ENCODE measurements around the gene ZNF48.

ZNF48 gene

DNA sequence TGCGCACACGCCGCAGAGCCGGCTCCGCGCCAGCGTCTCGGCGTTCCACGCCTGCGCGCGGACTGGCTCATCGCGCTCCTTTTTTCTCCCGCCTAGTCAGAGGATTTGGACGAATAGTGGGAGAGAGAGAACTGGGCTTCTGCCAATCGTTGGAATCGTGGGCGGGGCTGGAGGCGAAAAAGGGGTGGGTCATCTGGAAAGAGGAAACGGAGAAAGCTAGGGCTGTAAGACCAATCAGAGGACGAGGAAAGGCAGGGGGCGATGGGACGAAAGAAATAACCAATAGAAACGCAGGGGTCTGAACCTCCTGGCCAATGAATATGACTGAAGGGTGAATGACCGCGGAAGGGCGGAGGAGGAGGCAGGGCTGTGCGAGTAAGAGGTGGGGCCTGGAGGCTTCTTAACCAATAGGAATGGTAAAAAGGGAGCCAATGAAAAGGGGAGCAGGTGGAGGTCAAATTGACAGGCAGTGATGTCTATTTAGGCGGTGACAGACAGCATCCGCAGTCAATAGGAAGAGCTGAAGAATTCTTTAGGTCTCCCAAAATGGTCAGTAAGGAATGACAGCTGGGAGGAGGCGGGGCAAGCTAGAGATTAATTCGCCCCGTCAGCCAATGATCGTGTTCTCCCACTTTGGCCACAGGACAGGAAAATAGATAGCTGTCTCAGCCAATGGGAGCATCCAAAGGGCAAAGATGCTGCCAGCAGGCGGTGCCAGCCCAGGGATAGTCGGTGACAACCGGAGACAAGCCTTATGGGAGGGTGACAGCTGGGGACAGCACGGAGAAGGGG is 24.6 kb upstream of the ZNF48 start, which contains the start of gene TBC1D10B:
Gene TBC1D10B, minus strand, starts transcription at position 39 of the 792 bp plus-strand sequence. CDS start 311 bp downstream, outside the sequence.
- Histone ChIP-seq H3K9ac (ENCODE audit: insufficient read length) (peak within 1 kb of the TSS; percentile 78), H3K4me3 (peak within 1 kb of the TSS; percentile 82), H3K9me3 (ENCODE audit: low read depth, low read length) (no peaks in the 10 kb centered on the region), H3K36me3 (ENCODE audit: insufficient read depth, low read length) (peaks cover 5% of the 10 kb centered on the region; the same call in 1 of the 2 replicates), H3K27ac (peak within 1 kb of the TSS; percentile 63; the same call in 1 of the 2 replicates)
- TF ChIP-seq POLR2AphosphoS5 (IDR thresholded peaks at IDR 0.05; ENCODE audit: borderline replicate concordance, low read depth, low read length) (peak; percentile 59; the same call in 1 of the 2 replicates), EZH2 (IDR thresholded peaks at IDR 0.05) (no peak)
- peak; percentile 100 for DNase-seq (ENCODE audit: low read depth, low spot score)

DNA sequence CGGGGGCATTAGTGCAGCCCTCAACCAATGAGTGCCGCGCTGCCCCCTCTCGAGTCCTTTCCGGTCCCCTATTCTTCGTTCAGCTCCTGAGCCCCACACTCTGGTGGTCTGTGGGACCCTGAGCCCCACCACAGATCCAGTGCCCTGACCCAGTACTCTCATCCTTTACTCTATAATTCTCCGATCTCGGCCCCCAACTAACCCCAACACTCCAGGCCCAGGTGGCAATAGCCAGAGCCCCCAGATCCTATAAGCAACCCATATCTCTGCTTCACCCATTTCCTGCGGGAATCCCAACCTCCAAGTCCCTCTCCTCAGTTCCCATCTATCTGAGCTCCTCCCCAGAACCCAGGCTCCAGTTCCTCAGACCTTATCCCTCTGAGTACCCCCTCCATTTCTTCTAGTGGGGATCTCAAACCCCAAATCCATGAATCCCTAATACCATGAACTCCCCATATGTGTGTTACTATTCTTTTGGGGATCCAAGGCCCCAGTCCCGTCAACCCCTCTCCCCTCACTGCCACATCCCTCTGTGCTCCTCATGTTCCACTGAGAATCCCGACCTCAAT is 23.9 kb upstream of the ZNF48 start:
- no peaks in the 10 kb centered on the region for H3K9me3 ChIP-seq (ENCODE audit: low read depth, low read length)
- H3K27ac ChIP-seq, result peak overlapping the region; percentile 63; the same call in 1 of the 2 replicates
- H3K36me3 ChIP-seq (ENCODE audit: insufficient read depth, low read length), result 0 out of 2 replicates have a peak, but pooled peaks cover 4% of the 10 kb centered on the region
- TF ChIP-seq EZH2 (IDR thresholded peaks at IDR 0.05) (no peak), FOXP2 (optimal IDR thresholded peaks at IDR 0.05; ENCODE audit: control extremely low read depth, extremely low read length, insufficient read depth) (no peak), POLR2AphosphoS5 (IDR thresholded peaks at IDR 0.05; ENCODE audit: borderline replicate concordance, low read depth, low read length) (no peak; the same call in 1 of the 2 replicates)
- H3K9ac ChIP-seq (ENCODE audit: insufficient read length), result peak overlapping the region; percentile 51
- no peak for DNase-seq (ENCODE audit: low read depth, low spot score)
- peak overlapping the region; percentile 81 for H3K4me3 ChIP-seq

DNA sequence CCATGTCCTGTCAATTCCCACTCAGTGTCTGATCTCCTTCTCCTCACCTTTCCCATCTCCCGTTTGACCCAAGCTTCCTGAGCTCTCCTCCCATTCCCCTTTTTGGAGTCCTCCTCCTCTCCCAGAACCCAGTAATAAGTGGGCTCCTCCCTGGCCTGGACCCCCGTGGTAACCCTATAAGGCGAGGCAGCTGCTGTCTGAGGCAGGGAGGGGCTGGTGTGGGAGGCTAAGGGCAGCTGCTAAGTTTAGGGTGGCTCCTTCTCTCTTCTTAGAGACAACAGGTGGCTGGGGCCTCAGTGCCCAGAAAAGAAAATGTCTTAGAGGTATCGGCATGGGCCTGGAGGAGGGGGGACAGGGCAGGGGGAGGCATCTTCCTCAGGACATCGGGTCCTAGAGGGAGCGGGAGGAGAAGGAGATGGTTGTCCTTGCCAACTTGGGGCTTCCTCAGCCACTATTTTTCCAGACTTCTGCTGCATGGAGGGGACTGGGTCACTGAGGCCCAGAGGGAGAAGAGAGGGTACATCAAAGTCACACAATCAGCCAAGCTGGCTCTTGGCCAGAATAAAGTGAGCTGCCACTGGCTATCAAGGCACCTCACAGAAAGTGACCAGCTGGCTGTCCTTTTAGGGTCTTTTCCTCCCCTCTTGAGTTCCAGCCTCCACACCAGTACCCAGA is 23.0 kb upstream of the ZNF48 start:
- Histone ChIP-seq H3K36me3 (ENCODE audit: insufficient read depth, low read length) (no peaks in the 10 kb centered on the region), H3K9me3 (ENCODE audit: low read depth, low read length) (no peaks in the 10 kb centered on the region), H3K9ac (ENCODE audit: insufficient read length) (no peak overlapping the region), H3K27ac (no peak overlapping the region), H3K4me3 (no peak overlapping the region)
- TF ChIP-seq FOXP2 (optimal IDR thresholded peaks at IDR 0.05; ENCODE audit: control extremely low read depth, extremely low read length, insufficient read depth) (no peak), EZH2 (IDR thresholded peaks at IDR 0.05) (no peak), POLR2AphosphoS5 (IDR thresholded peaks at IDR 0.05; ENCODE audit: borderline replicate concordance, low read depth, low read length) (no peak)
- no peak for DNase-seq (ENCODE audit: low read depth, low spot score)

DNA sequence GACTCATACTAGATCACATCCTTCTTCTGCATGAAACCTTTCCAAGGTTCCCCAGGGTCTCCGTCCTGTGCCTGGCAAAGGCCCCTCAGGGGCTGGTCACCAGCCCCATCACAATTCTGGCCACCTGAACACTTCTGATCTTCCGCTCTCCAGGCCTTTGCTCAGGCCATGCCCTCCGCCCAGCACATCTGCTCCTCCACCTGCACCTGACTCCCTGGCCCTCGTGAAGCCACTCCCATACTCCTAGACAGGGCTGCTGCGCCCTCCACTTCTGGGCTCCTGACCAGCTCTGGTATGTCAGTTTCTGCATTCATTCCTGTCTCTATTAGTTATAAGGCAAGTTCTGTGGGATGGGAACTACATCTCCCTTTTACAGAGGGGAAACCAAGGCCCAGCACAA is 22.5 kb upstream of the ZNF48 start:
- H3K9ac ChIP-seq (ENCODE audit: insufficient read length), result no peak overlapping the region

DNA sequence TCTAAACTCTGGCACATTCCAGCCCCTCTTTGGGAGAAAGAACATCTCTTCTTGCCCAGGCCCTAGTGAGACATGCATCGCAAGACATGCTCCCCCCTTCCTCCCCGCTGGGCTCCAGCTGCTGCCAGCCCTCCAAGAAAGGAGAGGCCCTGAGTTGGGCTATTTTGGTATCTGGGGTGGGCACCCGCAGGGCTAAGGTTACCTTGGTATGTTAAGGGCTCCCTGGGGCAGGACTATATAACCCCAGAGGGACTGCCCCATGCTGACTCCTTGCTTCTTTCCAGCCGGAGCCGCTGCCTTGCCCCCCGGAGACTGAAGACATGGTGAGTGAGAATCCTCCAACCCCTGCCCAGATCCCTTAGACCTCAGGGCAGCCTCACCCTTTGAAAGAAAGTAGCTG is 20.7 kb upstream of the ZNF48 start, which contains the start of gene MYL11:
Gene MYL11, plus strand, starts transcription at position 265 of the 400 bp plus-strand sequence. Its CDS starts 56 bp downstream, at position 321.
- no peak for DNase-seq (ENCODE audit: low read depth, low spot score)
- Histone ChIP-seq H3K36me3 (ENCODE audit: insufficient read depth, low read length) (no peaks in the 10 kb centered on the region), H3K9me3 (ENCODE audit: low read depth, low read length) (no peaks in the 10 kb centered on the region), H3K9ac (ENCODE audit: insufficient read length) (no peak within 1 kb of the TSS), H3K27ac (no peak within 1 kb of the TSS), H3K4me3 (no peak within 1 kb of the TSS)
- TF ChIP-seq POLR2AphosphoS5 (IDR thresholded peaks at IDR 0.05; ENCODE audit: borderline replicate concordance, low read depth, low read length) (no peak), FOXP2 (optimal IDR thresholded peaks at IDR 0.05; ENCODE audit: control extremely low read depth, extremely low read length, insufficient read depth) (no peak), EZH2 (IDR thresholded peaks at IDR 0.05) (no peak)

More for the DNA sequence above, 22.5 kb upstream of the ZNF48 start:
- Histone ChIP-seq H3K4me3 (no peak overlapping the region), H3K36me3 (ENCODE audit: insufficient read depth, low read length) (no peaks in the 10 kb centered on the region), H3K9me3 (ENCODE audit: low read depth, low read length) (no peaks in the 10 kb centered on the region), H3K27ac (no peak overlapping the region)
- no peak for TF ChIP-seq EZH2 (IDR thresholded peaks at IDR 0.05)
- DNase-seq (ENCODE audit: low read depth, low spot score), result no peak

DNA sequence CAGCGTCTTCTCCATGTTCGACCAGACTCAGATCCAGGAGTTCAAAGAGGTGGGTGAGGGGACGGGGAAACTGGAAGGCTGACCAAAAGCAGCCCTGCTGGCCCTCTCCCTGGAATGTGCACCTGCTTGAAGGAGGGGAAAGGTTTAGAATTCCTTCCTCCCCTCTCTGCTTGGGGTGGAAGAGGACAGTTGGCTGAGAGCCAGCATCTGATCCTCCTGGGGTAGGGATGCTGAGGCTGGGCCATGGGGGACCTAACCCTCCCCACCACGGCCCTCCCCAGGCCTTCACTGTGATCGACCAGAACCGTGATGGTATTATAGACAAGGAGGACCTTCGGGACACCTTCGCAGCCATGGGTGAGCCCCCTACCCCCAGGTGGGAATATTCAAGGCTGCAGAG is 19.4 kb upstream of the ZNF48 start:
- no peak overlapping the region for H3K27ac ChIP-seq
- H3K36me3 ChIP-seq (ENCODE audit: insufficient read depth, low read length), result no peaks in the 10 kb centered on the region
- no peak for TF ChIP-seq EZH2 (IDR thresholded peaks at IDR 0.05)
- TF ChIP-seq FOXP2 (optimal IDR thresholded peaks at IDR 0.05; ENCODE audit: control extremely low read depth, extremely low read length, insufficient read depth), result no peak
- TF ChIP-seq POLR2AphosphoS5 (IDR thresholded peaks at IDR 0.05; ENCODE audit: borderline replicate concordance, low read depth, low read length), result no peak
- H3K4me3 ChIP-seq, result no peak overlapping the region
- no peaks in the 10 kb centered on the region for H3K9me3 ChIP-seq (ENCODE audit: low read depth, low read length)
- DNase-seq (ENCODE audit: low read depth, low spot score), result no peak
- H3K9ac ChIP-seq (ENCODE audit: insufficient read length), result no peak overlapping the region

DNA sequence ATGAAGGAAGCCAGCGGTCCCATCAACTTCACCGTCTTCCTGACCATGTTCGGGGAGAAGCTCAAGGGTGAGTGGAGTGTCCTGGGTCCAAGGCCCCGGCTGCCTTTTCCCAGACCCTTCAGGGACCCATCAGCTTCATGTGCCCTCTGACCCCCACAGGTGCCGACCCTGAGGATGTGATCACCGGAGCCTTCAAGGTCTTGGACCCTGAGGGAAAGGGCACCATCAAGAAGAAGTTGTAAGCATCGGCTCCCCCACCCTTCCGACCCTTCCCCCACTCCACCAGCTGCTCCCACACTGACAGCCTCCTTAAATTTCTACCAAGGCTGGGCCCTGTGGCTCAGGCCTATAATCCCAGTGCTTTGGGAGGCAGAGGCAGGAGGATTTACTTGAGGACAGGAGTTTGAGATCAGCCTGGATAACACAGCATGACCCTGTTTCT is 18.7 kb upstream of the ZNF48 start:
- Histone ChIP-seq H3K9ac (ENCODE audit: insufficient read length) (no peak overlapping the region), H3K4me3 (no peak overlapping the region), H3K36me3 (ENCODE audit: insufficient read depth, low read length) (no peaks in the 10 kb centered on the region), H3K9me3 (ENCODE audit: low read depth, low read length) (no peaks in the 10 kb centered on the region), H3K27ac (no peak overlapping the region)
- no peak for TF ChIP-seq POLR2AphosphoS5 (IDR thresholded peaks at IDR 0.05; ENCODE audit: borderline replicate concordance, low read depth, low read length)
- TF ChIP-seq EZH2 (IDR thresholded peaks at IDR 0.05), result no peak
- no peak for TF ChIP-seq FOXP2 (optimal IDR thresholded peaks at IDR 0.05; ENCODE audit: control extremely low read depth, extremely low read length, insufficient read depth)
- DNase-seq (ENCODE audit: low read depth, low spot score), result no peak
